ENCODE results near the gene ATP2B2.

DNA sequence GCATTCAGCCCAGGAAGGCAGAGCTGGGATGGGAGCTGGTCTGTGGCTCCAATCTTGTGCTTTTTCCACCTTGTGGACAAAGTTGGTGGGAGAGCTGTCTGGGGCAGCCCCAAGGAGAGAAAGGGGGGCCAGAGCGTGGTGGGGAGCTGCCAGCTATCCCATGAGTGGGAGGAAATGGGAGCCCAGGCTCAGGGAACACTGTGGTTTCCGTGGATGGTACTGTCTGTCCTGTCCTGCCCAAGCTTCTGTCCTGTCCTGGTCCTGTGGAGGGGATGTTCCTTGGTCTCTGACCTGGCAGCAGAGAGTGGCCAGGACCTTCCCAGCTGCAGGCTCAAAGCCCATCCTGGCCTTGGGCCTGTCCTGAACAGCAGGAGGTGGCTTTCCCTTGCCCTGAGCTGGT lies 111.9 kb downstream of the ATP2B2 start:
- TF ChIP-seq, protein P1, sequence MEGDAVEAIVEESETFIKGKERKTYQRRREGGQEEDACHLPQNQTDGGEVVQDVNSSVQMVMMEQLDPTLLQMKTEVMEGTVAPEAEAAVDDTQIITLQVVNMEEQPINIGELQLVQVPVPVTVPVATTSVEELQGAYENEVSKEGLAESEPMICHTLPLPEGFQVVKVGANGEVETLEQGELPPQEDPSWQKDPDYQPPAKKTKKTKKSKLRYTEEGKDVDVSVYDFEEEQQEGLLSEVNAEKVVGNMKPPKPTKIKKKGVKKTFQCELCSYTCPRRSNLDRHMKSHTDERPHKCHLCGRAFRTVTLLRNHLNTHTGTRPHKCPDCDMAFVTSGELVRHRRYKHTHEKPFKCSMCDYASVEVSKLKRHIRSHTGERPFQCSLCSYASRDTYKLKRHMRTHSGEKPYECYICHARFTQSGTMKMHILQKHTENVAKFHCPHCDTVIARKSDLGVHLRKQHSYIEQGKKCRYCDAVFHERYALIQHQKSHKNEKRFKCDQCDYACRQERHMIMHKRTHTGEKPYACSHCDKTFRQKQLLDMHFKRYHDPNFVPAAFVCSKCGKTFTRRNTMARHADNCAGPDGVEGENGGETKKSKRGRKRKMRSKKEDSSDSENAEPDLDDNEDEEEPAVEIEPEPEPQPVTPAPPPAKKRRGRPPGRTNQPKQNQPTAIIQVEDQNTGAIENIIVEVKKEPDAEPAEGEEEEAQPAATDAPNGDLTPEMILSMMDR (IDR thresholded peaks at IDR 0.05; ENCODE audit: borderline replicate concordance, extremely low read depth, low read length, poor library complexity, severe bottlenecking) = no peak
- TF ChIP-seq EZH2 (IDR thresholded peaks at IDR 0.05; ENCODE audit: borderline replicate concordance, low read depth, low read length, severe bottlenecking) = no peak
